ENCODE results near the gene TTLL8.
A peak's percentile ranks its signal among the peaks of the same experiment; 100 is the strongest.
"Not testable (repeated sequence)": the region's sequence is repeated elsewhere in the genome, so short reads cannot be mapped to it uniquely, and the experiment has no call there.

TTLL8 gene

DNA sequence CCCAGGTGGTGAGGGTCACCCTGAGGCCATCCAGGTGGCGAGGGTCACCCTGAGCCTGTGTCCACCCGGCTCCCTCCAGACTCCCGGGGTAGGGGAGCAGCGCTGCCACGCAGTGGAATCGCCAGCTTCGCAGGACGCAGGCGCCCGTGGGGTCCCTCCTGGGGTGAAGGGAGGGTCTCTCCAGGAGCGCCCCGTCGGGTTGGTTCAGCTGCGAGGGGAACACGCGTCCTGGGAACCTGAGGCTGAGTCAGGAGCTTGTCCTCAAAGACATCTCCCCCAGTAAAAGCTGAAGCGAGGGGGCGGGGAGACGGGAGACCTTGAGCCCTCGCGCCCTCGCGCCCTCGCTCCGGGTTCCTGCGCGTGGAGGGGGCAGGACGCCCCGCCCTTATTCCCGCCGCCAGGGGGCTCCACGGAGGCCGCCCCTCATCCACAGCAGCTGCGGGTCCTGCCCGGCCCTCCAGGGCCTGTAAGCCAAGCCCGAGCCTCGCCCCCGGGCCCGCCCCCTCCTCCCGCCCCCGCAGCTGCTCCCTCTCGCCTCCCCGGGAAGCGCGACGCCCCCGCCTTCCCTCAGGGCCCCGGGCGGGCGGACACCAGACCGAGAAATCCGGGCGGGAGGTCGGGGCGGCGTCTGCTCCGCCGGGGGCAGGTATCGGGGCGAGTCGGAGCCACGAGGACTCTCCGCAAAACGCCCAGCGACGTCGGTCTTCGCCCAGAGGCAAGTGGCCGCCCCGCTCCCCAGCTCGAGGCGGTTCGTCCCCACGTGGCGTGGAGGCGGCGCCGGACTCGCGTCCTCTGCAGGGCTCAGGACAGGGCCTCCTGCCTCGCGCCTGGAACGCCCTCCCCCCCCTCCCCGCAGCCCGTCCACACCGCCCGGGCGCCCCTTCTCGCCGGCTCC is 74.7 kb downstream of the TTLL8 start:
- DNase-seq (ENCODE audit: low read depth) = no peak

DNA sequence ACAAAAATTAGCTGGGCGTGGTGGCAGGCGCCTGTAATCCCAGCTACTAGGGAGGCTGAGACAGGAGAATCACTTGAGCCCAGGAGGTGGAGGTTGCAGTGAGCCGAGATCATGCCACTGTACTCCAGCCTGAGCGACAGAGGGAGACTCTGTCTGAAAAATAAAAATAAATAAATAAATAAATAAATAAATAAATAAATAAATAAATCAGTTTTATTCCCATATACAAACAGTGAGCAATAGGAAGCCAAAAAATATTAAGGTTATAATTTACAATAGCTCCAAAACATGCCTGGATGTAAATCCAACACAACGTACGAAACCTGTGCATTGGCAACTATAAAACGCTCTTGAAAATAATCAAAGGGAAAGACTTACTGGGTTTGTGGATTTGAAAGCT is 76.3 kb downstream of the TTLL8 start:
- DNase-seq (ENCODE audit: low read depth) = not testable (repeated sequence)

DNA sequence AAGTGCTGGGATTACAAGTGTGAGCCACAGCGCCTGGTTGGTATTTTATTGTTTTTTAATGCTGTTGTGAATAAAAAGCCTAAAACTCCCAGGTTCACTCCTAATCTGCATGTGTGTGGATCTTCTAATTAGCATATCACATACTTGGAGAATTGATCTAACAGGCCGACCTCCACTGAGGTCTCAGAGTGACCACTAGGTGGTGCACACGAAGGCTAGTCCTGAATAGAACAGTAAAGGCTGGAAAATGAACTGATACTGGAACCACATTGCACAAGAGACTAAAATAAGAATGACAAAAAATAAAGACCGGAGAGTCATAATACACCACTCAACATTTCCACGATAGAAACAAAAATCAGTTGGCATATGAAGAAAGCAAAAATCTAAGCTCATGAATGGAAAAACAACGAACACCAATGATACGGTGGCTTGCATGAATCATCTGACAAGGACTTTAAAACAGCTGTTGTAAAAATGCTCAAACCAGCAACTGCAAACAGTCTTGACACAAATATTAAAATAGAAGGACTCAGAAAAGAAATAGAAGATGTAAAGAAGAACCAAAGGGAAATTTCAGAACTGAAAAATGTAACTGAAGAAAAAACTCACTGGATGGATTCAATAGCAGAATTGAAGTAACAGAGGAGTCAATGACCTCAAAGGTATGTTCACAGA is 78.4 kb downstream of the TTLL8 start:
- no peak for DNase-seq (ENCODE audit: low read depth)

DNA sequence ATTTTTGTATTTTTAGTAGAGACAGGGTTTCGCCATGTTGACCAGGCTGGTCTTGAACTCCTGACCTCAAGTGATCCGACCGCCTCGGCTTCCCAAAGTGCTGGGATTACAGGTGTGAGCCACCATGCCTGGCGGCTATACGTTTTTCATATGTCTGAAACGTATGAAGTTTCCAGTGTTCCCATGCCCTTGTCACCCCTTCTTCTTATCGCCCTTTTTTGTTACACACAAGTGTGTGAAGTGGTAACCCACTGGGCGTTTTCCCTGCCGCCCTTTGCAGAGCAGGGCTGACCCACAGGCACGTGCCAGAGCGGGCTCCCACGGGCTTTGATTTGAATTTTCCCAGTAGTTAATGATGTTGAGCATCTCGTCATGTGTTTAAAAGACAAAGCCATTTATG is 80.5 kb downstream of the TTLL8 start:
- no peak for DNase-seq (ENCODE audit: low read depth)

DNA sequence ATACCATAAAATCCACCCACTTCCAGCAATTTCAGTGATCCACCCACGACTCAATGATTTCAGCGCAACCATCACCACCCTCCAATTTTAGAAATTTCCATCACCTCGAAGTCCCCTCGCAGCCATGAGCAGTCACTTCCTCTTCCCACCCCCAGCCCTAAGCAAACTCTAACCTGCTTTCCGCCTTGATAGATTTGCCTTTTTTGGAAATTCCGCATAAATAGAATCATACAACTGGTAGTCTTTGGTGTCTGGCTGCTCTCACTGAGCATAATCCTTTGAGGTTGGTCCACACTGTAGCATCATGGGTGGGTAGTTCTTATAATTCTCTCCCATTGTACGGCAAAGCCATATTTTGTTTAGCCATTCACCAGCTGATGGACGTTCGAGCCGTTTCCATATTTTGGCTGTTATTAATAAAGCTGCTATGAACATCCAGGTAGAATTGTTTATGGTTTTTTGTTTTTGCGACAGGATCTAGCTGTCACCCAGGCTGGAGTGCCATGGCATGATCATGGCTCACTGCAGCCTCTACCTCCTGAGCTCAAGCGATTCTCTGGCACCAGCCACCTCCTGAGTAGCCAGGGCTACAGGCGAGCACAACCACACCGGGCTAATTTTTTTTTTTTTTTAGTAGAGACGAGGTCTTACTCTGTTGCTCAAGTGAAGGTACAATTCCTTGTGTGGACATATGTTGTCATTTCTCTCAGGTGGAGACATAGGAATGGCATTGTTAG is 81.5 kb downstream of the TTLL8 start:
- no peak for DNase-seq (ENCODE audit: low read depth)

DNA sequence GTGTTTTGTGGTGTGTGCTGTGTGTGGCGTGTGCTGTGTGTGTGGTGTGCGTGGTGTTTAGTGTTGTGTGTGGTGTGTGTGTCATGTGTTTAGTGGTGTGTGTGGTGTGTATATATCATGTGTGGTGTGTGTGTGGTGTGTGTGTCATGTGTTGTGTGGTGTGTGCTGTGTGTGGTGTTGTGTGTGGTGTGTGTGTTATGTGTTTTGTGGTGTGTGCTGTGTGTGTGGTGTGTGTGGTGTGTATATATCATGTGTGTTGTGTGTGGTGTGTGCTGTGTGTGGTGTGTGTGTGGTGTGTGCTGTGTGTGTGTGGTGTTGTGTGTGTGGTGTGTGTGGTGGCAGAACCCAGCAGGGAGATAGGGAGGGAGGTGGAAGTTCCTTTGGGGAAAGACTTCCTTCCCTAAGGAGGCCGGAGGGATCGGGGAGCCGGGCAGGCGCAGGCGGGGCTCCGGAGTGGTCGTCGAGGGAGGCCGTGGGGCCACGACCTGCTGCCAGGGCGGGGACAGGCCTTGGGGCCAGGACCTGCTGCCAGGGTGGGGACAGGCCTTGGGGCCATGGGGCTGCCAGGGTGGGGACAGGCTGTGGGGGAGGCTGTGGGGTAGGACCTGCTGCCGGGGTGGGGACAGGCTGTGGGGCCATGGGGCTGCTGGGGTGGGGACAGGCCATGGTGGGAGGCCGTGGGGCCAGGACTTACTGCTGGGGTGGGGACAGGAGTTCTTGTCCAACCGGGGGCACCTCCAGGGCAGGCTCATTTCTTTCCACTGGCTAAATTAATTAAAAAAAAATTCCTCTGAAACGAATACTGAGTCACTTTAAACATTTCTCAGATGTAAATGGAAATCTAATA is 82.3 kb downstream of the TTLL8 start:
- DNase-seq (ENCODE audit: low read depth) = no peak

DNA sequence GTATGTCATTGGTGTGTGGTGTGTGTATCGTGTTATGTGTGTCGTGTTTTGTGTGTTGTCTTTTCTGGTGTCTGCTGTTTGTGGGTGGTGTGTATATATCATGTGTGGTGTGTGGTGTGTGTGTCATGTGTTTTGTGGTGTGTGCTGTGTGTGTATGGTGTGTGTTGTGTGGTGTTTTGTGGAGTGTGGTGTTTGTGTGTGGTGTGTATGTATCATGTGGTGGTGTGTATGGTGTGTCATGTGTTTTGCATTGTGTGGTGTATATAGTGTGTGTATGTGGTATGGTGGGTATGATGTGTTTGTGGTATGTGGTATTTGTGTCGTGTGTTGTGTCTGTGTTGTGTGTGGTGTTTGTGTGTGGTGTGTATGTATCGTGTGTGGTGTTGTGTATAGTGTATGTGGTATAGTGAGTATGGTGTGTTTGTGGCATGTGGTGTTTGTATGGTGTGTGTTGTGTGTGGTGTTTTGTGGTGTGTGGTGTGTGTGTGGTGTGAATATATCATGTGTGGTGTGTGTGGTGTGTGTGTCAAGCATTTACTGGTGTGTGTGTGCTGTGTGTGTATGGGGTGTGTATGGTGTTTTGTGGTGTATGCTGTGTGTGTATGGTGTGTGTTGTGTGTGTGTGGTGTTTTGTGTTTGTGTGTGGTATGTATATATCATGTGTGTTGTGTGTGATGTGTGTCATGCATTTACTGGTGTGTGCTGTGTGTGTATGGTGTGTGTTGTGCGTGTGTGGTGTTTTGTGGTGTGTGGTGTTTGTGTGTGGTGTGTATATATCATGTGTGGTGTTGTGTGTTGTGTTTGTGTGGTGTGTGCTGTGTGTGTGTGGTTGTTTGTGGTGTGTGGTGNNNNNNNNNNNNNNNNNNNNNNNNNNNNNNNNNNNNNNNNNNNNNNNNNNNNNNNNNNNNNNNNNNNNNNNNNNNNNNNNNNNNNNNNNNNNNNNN is 84.8 kb downstream of the TTLL8 start:
- DNase-seq (ENCODE audit: low read depth) = no peak

DNA sequence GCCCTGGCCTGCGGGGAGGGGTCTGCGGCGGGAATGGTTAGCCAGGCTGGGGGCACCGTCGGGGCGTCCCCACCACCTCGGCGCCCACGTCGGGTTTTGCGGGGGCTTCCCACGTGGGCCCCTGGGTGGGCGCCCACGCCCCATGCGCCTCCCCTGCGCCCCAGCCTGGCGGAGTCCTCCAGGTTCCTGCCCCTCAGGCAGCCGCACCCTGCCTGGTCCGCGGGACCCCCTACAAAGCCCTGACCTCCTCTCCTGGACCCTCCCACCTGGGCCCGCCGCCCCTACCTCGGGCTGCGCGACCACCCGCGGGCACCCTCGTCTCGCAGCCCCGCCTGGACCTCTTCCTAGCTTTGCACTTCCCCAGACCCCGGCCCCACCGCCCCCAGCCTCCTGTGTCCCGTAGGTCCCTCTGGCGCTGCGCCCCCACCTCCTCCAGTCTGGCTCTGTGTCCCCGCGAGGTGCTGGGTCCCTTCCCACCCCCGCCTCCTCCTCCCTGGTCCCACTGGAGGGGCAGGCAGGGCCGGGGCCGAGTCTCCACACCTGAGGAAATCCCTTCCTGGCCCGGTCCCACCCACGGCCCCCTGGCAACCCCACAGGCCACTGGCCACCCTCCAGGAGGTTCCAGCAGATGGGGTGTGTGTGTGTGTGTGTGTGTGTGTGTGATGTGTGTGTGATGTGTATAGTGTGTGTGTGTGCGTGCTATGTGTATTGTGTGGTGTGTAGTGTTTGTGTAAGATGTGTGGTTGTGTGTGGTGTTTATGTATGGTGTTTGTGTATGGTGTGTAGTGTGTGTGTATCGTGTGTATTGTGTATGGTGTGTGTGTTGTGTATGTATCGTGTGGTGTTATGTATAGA is 85.7 kb downstream of the TTLL8 start:
- no peak for DNase-seq (ENCODE audit: low read depth)

DNA sequence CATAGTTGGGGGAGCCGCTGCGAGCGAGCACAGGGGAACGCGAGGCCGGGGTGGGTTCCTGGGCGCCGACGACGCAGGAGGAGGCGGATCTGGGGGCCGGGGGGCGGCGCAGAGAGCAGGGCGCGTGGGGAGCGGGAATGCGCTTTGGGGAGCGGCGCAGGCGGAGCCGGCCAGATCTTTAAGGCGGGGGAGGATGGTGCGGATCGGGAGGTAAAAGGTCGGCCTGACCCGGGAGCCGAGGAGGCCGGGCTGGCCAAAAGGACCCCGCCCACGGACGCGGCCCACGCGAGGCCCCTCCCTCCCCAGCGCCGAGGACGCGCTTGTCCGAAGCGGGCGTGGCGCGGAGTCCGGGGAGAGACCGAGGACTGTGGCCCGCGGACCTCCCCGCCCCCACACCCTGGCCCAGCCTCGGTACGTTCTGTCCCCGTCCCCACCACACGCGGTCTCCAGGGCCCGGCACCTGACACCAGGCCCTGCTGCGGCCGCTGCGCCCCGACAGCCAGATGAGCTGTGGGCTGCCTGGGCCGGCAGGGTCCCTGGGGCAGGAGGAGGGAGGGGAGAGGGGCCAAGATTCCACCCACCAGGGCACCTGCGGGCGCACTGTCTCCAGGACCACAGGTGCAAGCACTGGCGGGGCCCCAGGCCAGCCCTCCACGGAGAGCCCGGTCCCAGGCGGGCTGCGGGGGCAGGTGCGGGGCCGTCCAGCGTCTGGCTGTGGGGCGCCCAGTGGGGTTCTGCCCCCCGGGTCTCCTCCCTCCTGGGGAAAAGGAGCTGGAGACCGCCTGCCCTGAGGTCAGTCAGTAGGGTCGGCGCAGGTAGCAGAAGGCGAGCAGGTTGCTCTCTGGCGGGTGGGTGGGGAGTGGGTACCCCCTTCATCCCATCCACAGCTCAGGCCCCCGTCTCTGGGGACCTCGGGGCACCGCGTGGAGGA is 86.6 kb downstream of the TTLL8 start:
- DNase-seq (ENCODE audit: low read depth) = peak; percentile 57

DNA sequence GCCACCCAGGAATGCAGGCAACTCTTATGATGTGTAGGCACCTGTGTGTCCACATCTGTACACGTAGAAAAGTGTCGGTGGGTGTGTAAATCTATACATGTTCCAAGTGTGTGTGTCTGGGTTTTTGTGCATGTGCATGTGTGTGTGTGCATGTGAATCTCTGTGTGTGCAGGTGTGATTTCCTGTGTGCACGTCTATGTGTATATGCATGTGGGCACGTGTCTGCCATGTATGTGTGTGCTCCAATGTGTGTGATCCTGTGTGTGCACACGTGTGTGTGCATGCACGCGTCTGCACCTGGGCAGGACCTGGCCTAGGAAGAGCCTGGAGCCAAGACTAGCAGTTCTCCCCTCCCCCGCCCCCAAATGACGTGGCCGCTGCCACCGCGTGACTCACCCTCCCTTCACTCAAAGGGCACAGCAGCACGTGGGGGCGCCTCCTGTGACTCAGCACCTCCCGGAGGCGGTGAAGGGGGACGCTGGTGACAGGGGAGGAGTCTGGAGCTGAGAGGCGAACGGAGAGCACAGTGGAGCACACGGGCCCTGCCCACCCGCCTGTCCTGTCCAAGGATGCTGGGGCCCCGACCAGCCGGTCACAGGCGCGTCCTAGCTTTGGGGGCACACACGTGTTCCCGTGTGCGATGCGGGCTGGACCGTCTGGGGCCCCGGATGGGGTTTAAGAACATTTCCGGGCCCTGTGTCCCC is 87.4 kb downstream of the TTLL8 start:
- DNase-seq (ENCODE audit: low read depth) = peak; percentile 94

DNA sequence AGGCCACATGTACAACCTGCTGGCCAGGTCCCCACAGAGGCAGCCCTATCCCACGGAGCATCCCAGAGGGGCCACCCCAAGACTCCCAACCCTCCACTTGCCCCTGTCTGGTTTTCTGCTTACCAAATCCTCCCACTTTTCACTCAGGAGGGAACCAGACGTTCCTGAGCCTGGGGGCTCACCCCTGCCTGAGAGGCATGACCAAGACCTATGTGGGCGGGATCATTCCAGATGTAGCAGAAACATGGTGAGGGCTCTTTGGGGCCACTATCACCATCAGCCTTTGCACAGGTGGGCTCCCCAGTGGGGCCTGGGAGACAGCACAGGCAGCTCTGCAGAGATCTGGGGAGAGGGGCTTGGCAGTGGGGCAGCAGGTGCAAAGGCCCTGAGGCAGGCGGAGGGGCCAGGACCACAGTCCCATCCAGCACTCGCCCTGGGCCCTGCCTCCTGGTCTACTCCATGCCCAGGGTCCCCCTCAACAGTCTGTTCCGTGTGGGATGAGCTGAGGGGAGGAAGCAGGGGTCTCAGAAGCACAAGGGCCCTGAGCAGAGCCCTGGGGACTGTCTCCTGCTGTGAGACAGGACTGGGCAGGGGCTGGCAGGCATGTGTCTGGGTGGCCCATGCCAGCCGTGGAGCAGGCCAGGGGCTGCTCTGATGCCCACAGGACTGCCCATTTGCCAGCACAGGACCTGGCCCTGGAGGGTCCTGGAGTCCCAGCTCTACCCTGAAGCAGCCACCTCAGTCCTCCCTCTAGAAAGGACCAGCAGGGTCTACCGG is 88.2 kb downstream of the TTLL8 start:
- no peak for DNase-seq (ENCODE audit: low read depth)

DNA sequence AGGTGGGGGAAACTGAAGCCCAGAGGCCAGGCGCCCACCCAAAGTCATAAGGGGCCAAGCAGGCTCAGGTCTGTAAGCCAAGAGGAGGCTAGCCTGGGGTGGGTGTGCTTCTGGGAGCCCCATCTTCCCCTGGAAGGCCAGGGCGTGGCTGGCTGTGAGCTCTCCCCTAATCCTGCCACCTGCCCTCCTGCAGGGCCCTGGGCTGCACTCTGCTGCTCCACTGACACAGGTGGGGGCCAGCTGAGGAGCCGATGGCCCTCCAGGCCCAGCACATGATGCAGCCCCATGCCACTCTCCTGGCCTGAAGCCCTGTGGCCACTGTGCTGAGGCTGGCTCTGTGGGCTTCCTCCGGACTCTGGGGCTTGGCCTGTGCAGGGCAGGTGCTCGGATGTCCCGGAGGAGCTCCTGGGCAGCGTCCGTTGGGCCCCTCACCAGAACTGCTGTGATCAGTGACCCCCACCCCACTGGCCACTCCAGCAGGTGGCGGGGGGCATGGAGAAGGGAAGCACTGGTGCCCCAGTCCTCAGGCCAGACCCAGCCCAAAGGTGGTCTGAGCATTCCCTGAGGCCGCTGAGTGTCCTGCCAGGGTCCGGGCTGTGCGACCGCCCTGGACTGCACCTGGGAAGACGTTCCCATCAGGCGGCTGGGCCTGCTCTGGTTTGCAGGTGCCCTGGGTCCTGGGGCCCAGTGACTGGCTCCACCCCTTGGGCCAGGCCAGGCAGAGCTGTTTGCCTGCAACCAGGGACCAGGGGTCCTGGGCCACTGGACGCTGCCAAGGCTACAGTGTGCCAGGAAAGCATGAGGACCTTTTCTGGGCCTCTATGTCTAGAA is 89.1 kb downstream of the TTLL8 start:
- no peak for DNase-seq (ENCODE audit: low read depth)
